Activated CD8-positive, alpha-beta memory T cell treated with anti-CD3 and anti-CD28 coated beads, Interleukin-2, amount 50 U/mL, for 1 hour (primary cell): ENCODE data around the gene SPATA20.

Experiments
- DNase-seq: peaks from one replicate; pipeline ENCODE4 v3.0.0-alpha.2; 2020; ENCODE audit errors: extremely low read depth

The SPATA20 gene

DNA sequence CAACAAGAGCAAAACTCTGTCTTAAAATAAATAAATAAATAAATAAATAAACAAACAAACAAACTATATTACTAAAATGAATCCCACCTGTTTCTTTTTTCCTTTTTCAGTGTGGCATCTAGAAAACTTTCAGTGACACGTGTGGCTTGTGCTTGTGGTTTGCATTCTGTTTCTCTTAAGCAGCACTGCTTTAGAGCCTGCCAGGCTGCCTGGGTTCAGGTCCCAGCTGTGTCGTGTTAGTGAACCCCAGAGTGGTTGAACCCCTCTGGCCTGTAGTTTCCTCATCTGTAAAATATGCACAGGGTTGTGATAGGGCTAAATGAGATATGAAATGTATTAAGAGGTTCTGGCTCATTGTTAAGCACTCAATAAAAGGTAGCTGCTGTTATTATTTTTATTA is 26.5 kb upstream of the SPATA20 start:
- DNase-seq: no peak

DNA sequence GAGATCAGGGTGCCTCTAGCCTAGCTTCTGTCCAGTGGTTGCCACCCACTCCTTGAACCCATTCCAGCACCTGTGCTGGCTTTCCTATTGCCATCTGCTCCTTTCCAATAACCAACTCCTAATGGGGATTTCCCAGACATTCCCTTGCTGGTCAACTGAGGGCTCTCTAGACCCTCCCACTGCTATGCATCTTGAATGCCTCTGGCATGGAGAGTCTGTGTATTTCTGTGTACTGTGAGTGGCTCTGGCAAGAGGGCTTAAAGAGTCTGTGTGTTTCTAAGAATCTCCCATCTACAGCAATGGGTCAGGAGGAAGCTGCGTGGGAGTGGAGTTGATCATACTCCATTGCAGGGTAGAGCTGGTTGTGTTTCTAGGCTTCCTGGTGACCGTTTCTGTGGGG is 25.5 kb upstream of the SPATA20 start:
- no peak for DNase-seq

DNA sequence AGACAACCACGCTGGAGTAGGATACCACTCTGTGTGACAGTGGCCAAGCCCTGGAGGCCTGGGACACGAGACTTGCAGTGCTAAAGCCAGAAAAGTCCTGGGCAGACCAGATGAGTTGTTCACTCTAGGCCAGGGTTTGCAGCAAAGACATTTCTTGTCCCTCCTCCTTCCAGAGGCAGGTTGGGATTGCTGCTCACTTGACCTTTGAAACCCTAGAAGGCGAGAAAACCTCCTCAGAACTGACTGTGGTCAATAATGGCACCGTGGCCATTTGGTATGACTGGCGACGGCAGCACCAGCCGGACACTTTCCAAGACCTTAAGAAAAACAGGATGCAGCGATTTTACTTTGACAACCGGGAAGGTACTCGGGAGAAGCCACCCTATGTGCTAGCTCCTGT is 24.2 kb upstream of the SPATA20 start:
- DNase-seq: no peak

DNA sequence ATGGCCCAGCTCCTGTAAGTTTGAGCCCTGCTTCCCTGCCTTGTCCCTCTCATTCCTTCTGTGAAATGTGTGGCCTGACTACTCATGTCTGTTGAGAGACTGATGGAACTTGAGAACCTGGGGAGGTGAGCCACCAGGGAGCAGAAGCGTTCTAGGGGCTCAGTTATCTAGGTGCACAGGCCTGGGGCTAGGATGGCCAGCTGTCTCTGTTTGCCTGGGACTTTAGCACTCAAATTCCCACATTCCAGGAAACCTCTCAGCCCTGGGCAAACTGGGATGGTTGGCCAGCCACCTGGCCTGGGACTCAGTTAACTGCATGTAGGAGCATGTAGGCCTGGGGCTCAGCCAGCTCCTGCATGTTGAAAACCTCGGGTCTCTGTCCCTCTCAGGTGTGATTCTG is 23.8 kb upstream of the SPATA20 start:
- no peak for DNase-seq

DNA sequence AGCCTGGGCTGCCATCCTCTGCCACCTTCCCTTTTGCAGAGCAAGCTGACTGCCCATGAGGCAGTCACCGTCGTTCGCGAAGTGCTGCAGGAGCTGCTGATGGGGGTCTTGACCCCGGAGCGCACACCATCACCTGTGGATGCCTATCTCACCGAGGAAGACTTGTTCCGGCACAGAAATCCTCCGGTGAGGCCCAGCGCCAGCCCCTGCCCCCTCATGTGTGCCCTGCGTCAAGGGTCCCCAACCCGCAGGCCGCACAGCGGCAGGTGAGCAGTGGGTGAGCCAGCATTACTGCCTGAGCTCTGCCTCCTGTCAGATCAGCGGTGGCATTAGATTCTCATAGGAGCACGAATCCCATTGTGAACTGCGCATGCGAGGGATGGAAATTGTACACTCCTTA is 22.1 kb upstream of the SPATA20 start:
- DNase-seq: no peak

DNA sequence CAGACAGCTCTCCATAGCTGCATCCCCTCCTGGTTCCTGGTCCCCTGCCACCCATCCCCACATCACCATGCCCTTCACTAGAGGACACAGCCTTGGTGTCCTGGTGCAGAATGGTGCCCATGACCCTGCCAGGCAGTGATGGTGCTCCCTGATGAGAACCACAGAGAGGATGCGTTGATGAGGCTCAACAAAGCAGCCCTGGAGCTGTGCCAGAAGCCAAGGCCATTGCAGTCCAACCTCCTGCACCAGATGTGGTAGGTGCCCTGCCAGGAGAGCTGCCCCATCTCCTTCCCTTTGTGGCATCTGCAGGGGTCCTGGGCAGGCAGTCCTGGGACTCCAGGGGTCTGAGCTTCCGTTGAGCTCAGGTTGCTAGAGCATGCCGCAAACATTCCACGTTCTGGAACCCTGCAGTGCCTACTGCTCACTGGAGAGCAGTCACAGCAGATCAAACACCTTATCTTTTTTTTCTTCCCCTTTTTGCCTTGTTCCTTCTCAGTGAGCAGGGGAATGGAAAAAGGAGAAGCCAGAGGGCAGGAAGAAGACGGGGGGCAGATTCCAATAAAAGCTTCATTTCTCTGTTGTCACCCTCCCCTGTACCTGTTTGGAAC is 19.7 kb upstream of the SPATA20 start:
- no peak for DNase-seq

GRCh38 chr17:50527949-50528474 is 19.0 kb upstream of the SPATA20 start:
- DNase-seq: no peak

GRCh38 chr17:50529849-50530248 is 17.1 kb upstream of the SPATA20 start:
- DNase-seq: no peak

- DNase-seq: no peak
Measured at GRCh38 chr17:50531428-50532025, 15.4 kb upstream of the SPATA20 start.

GRCh38 chr17:50532452-50533024 is 14.4 kb upstream of the SPATA20 start, which contains the start of gene EPN3:
Gene EPN3 (plus strand): TSS chr17:50532735. CDS start chr17:50536557, 3,822 bp downstream.
- no peak for DNase-seq

DNA sequence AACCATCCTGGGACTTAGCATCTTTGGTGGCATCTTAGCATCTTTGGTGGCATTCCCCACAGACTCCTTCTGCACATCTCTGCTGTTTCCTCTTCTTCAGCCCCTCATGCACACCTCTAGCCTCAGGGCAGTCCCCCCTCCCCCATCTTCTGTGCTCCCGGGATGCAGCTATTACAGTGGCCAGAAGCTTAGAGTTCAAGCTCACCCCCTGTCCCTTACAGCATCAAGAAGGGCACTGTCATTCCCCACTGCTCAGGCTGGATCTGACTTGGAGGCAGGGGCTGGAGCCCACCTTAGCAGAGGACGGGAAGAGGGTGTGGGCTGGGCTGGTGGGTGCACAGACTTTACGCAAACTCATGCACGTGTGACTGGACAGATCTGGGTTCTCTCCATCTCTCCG is 13.8 kb upstream of the SPATA20 start:
- DNase-seq: no peak

DNA sequence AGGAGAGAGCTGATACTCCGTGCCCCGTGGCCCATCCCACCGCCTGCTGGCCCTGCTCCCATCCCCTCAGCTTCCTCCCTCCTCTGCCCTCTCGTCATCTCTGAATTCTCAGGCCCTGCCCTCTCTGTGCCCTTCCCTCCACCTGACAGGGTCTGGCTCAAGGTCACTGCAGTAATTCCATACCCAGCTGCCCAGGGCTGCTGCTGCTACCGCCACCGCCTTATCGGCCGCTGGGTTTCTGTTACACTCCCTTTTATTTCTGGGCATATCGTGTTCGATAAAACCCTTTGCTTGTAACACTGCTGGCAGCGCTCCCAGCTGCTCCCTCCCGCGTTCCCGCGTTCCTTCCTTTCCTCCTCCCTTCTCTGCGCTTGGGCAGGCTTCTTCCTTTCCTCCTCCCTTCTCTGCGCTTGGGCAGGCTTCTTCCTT is 13.2 kb upstream of the SPATA20 start:
- DNase-seq: no peak

DNA sequence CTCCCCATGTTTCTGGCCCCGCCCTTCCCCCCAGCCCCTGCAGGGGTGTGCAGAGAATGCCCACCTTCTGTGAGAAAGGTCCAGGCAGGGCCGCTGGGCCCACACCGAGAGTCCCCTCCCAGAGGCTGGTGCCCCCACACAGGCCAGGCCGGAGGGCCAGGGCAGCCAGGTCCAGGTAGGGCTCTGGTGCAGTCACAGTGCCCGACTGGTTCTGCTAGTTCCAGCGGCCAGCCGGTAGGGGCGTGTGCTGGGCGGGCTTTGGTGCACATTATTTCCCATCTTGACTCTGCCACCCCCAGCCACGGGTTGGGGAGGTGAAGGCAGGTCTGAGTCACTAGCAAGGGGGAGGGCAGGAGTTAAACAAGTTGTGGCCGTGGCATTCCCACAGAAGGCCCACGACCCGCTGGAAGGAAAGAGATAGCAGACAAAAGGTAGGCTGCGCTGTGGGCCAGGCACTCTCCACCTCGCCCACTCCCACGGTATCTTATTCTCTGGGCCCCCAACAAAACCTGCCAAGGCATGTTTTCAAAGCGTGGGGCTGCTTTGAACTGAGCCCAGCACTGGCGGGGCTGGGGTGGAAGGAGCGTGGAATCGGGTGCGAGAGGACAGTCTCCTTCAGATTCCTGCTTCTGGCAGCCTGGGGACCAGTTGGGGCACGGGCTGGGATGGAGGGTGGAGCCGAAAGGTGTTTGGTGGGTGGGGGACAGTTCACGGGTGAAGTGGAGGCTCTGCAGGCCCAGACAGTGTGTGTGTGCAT is 12.6 kb upstream of the SPATA20 start:
- DNase-seq: no peak

- DNase-seq: no peak
Measured at GRCh38 chr17:50534979-50535326, 12.0 kb upstream of the SPATA20 start.

DNA sequence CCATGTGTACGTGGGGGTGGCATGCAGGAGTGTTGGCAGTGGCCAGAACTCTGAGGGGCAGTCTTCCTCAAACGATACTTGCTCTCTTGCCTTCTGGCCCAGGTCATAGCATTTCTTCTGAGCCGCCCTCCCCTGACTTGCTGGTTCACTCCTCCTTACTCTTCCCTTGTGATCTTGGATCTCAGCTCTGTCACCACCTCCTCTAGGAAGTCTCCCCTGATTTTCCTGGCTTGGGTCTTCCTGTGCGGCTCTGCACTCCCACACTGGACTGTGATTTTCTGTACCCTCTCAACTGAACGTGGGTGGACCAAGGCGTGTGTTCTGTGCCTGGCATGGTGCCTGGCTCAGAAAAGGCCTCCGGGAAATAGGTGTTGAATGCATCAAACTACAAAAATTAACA is 11.6 kb upstream of the SPATA20 start:
- no peak for DNase-seq

GRCh38 chr17:50536683-50537646 is 10.0 kb upstream of the SPATA20 start:
- DNase-seq: no peak

DNA sequence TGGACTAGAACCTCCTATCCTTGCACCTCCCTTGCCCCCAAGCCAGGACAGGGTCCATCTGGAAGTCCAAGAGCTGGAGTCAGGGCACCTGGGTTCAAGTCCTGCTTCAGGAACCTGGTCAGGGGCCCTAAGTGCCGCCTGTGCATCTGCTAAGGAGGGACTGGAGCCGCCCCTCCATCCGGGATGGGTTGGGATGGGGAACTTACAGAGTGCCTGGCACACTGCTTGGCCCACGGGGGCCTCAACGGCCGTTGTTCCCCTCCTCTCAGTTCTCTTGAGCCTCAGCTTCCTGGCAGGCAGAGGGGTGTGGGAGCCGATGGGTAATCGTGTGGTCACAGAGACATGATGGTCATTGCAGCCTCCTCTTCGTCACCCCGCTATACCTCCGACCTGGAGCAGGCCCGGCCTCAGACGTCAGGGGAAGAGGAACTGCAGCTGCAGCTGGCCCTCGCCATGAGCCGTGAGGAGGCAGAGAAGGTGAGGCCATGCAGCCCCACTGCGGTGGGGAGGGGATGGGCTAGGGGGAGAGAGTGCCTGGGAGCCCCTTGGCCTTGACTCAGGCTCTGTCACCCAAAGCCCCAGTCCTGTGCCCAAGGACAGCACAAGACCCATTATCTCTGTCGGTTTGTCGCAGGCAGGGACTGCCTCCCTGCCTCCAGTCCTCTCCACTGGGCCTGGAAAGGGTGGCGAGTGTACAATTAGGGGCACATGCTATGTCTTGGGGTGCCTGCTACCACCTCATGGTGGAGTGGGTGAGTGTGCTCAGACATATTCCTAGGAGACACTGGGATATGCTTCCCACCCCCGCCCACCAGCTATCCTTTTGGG is 9.0 kb upstream of the SPATA20 start:
- no peak for DNase-seq

- no peak for DNase-seq
Measured at GRCh38 chr17:50538549-50539410, 8.2 kb upstream of the SPATA20 start.

DNA sequence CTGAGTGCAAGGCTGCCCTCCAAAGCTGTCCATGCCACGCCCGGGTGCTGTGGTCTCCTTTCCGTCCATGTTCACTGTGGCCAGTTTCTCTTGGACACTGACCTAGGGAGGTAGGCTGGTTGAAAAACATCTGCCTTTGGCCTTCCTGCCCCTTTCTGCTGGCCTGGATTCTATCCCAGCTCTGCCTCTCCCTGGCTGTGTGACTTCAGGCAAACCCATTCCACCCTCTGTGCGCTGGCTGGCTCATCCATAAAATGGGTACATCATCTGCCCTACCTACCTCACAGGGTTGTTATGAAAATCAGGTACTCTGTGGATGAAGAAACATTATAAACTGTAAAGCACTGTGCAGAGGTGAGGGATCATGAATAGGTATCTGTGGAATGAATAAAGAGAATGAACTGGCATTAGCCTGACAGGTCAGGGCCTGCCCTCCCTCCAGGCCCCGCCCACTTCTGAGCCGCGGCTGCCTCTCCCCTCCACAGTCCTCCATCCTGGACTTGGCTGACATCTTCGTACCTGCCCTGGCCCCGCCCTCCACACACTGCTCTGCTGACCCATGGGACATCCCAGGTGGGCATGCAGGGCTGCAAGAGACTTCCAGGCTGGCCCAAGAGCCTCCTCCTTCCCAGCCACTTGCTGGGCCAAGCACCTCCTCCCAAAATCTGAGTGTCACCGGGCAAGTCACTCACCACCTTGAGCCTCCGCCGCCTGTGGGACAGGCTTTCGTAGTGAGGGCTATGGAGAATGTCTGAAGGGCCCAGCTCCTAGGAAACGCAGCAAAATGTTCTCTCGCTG is 7.0 kb upstream of the SPATA20 start:
- no peak for DNase-seq
